GM20000 (cell line): ENCODE results near the gene TYMS.

ENCODE experiments used
- DNase-seq: peaks from one replicate; pipeline ENCODE4 v3.0.0; 2012; ENCODE audit warnings: low spot score
- CTCF ChIP-seq: IDR thresholded peaks from 2 replicates; pipeline ENCODE4 v1.5.1; 2012; ENCODE audit warnings: mild to moderate bottlenecking, control low read depth; ENCODE audit errors: extremely low read depth, missing control alignments

TYMS gene

GRCh38 chr18:616380-616995, 41.0 kb upstream of the TYMS start:
- peak; percentile 30 for TF ChIP-seq CTCF
- DNase-seq = peak; percentile 40

GRCh38 chr18:617970-618504, 39.4 kb upstream of the TYMS start:
- TF ChIP-seq CTCF = no peak
- DNase-seq = no peak

GRCh38 chr18:618618-619017, 38.8 kb upstream of the TYMS start:
- no peak for TF ChIP-seq CTCF
- DNase-seq = no peak

- no peak for DNase-seq
- no peak for TF ChIP-seq CTCF
These were observed 36.0 kb upstream of the TYMS start for GRCh38 chr18:621291-622043.

GRCh38 chr18:622289-622688, 35.2 kb upstream of the TYMS start:
- no peak for TF ChIP-seq CTCF
- DNase-seq = no peak

- peak; percentile 48 for DNase-seq
- TF ChIP-seq CTCF = peak; percentile 50
These were observed 33.5 kb upstream of the TYMS start for GRCh38 chr18:623761-624620.
